ENCODE measurements around the gene STK16. TPM values are rescaled to one million over a fixed set of nuclear protein-coding genes. Genes with fewer than 3 reads are reported as not detected.

STK16 gene
- total RNA-seq, 1 donor from 2014 or later = 31.0 TPM

- H3K9me3 Mint-ChIP-seq = no peaks in the 10 kb centered on the region
- H3K36me3 Mint-ChIP-seq (ENCODE audit: low read depth) = peaks cover 49% of the 10 kb centered on the region
- ATAC-seq (ENCODE audit: low read depth) = no peak
- no peaks in the 10 kb centered on the region for H3K27me3 Mint-ChIP-seq
- H3K27ac Mint-ChIP-seq = no peak overlapping the region
- POLR2A ChIA-PET = interaction anchor here (1.5 to 5.9 kb wide), 8 partner anchors 10 to 75 kb away, joined by 5 to 61 read pairs (median 30); partner anchors contain the start of genes ANKZF1, ATG9A, CNPPD1 and DNAJB2
- intact Hi-C loops (cut with micrococcal nuclease) = loop anchor here (1.0 to 2.0 kb wide), 6 partner anchors 14 to 75 kb away; partner anchors contain the start of genes DNAJB2, GLB1L, NHEJ1 and STK16
- peaks cover 19% of the 10 kb centered on the region for H3K4me1 Mint-ChIP-seq
- CTCF ChIA-PET = interaction anchor here (1.2 to 4.3 kb wide), 2 partner anchors 57 to 75 kb away, joined by 3 to 25 read pairs; no protein-coding TSS in a partner anchor
- TF ChIP-seq CTCF (IDR thresholded peaks at IDR 0.05) = no peak
- DNase-seq = no peak
- no peak overlapping the region for H3K4me3 Mint-ChIP-seq
Observed at GRCh38 chr2:219219784-219220532, 25.3 kb upstream of the STK16 start.

- Mint-ChIP-seq H3K27ac (no peak overlapping the region), H3K36me3 (ENCODE audit: low read depth) (peaks cover 58% of the 10 kb centered on the region), H3K4me3 (no peak overlapping the region), H3K27me3 (no peaks in the 10 kb centered on the region), H3K4me1 (peaks cover 19% of the 10 kb centered on the region), H3K9me3 (no peaks in the 10 kb centered on the region)
- CTCF ChIA-PET = interaction anchor here (4.3 kb wide), 1 partner anchor 74 kb away, joined by 25 read pairs; no protein-coding TSS in a partner anchor
- intact Hi-C loops (cut with micrococcal nuclease) = no loop called here
- DNase-seq (no peak), ATAC-seq (ENCODE audit: low read depth) (no peak)
- POLR2A ChIA-PET = interaction anchor here (1.0 to 5.9 kb wide), 4 partner anchors 9 to 75 kb away, joined by 3 to 52 read pairs (median 37); partner anchors contain the start of genes ANKZF1, ATG9A, CNPPD1 and ZFAND2B
- no peak for TF ChIP-seq CTCF (IDR thresholded peaks at IDR 0.05)
Observed at GRCh38 chr2:219220652-219221402, 24.5 kb upstream of the STK16 start.

- peaks cover 62% of the 10 kb centered on the region for H3K36me3 Mint-ChIP-seq (ENCODE audit: low read depth)
- ATAC-seq (ENCODE audit: low read depth) (no peak), DNase-seq (no peak)
- ChIA-PET CTCF (no interaction called here), POLR2A (interaction anchor here (0.6 to 1.4 kb wide), 4 partner anchors 10 to 73 kb away, joined by 3 to 4 read pairs (median 3); partner anchors contain the start of genes GLB1L and STK16)
- no peak overlapping the region for H3K4me3 Mint-ChIP-seq
- H3K4me1 Mint-ChIP-seq = peaks cover 21% of the 10 kb centered on the region
- TF ChIP-seq CTCF (IDR thresholded peaks at IDR 0.05) = no peak
- intact Hi-C loops (cut with micrococcal nuclease) = no loop called here
- no peaks in the 10 kb centered on the region for H3K9me3 Mint-ChIP-seq
- no peak overlapping the region for H3K27ac Mint-ChIP-seq
- H3K27me3 Mint-ChIP-seq = no peaks in the 10 kb centered on the region
Observed at GRCh38 chr2:219221957-219222518, 23.2 kb upstream of the STK16 start.

- no peak for ATAC-seq (ENCODE audit: low read depth)
- no peak for DNase-seq
- CTCF ChIA-PET = no interaction called here
- POLR2A ChIA-PET = interaction anchor here (0.7 to 1.1 kb wide), 2 partner anchors 25 to 26 kb away, joined by 3 read pairs; no protein-coding TSS in a partner anchor
- intact Hi-C loops (cut with micrococcal nuclease) = no loop called here
- Mint-ChIP-seq H3K4me3 (no peak overlapping the region), H3K27me3 (no peaks in the 10 kb centered on the region), H3K9me3 (no peaks in the 10 kb centered on the region), H3K36me3 (ENCODE audit: low read depth) (peaks cover 61% of the 10 kb centered on the region), H3K27ac (no peak overlapping the region), H3K4me1 (peaks cover 27% of the 10 kb centered on the region)
- no peak for TF ChIP-seq CTCF (IDR thresholded peaks at IDR 0.05)
Observed at GRCh38 chr2:219223831-219224610, 21.3 kb upstream of the STK16 start.
